Neural cell (in vitro differentiated cells): ENCODE measurements around the gene ALG3.

ENCODE experiments used
- CTCF ChIP-seq: fragments of 450-650 bp; IDR thresholded peaks from 2 replicates; pipeline ENCODE4 v1.5.1; 2014; ENCODE audit warnings: antibody characterized with exemption, mild to moderate bottlenecking, moderate library complexity; ENCODE audit not compliant: poor library complexity, severe bottlenecking
- EP300 ChIP-seq: fragments of 450-650 bp; conservative IDR thresholded peaks from 2 replicates; pipeline ENCODE4 v1.6.1; 2014; ENCODE audit warnings: antibody characterized with exemption, mild to moderate bottlenecking, moderate library complexity; ENCODE audit not compliant: poor library complexity, severe bottlenecking
- EZH2 ChIP-seq: fragments of 200-600, 300-800 bp; shearing (Covaris generic), sonication (generic); IDR thresholded peaks from 2 replicates; pipeline ENCODE4 v1.6.1; 2014; ENCODE audit warnings: antibody characterized with exemption, low read length, borderline replicate concordance, mild to moderate bottlenecking; ENCODE audit not compliant: insufficient read depth, poor library complexity, severe bottlenecking
- POLR2AphosphoS5 ChIP-seq: IDR thresholded peaks from 2 replicates; pipeline ENCODE4 v1.6.1; 2012
- RAD21 ChIP-seq: fragments of 450-650 bp; conservative IDR thresholded peaks from 2 replicates; pipeline ENCODE4 v1.6.1; 2014; ENCODE audit warnings: antibody characterized with exemption, mild to moderate bottlenecking, moderate library complexity
- REST ChIP-seq: IDR thresholded peaks from 2 replicates; pipeline ENCODE4 v1.6.1; 2012; ENCODE audit warnings: borderline replicate concordance
- SMC3 ChIP-seq: fragments of 450-650 bp; conservative IDR thresholded peaks from 2 replicates; pipeline ENCODE4 v1.6.1; 2014; ENCODE audit warnings: antibody characterized with exemption, mild to moderate bottlenecking, moderate library complexity; ENCODE audit not compliant: poor library complexity
- TAF1 ChIP-seq: IDR thresholded peaks from 2 replicates; pipeline ENCODE4 v1.6.1; 2012; ENCODE audit warnings: low read depth

- no peak for TF ChIP-seq POLR2AphosphoS5
- no peak for TF ChIP-seq CTCF
- no peak for TF ChIP-seq SMC3
- no peak for TF ChIP-seq REST
- no peak for TF ChIP-seq RAD21
- TF ChIP-seq EZH2, result no peak
- TF ChIP-seq EP300, result no peak
- no peak for TF ChIP-seq TAF1
These were observed 41.6 kb upstream of the ALG3 start for GRCh38 chr3:184290331-184290730.
